ENCODE data around the gene TYSND1.
"Not testable (repeated sequence)": the region's sequence is repeated elsewhere in the genome, so short reads cannot be mapped to it uniquely, and the experiment has no call there.

The TYSND1 gene

GRCh38 chr10:70146489-70147258, at the start of gene TYSND1:
TSS of gene TYSND1 (minus strand) at chr10:70146700. CDS start at chr10:70146586, 114 bp downstream.
- peak; percentile 84 for DNase-seq (ENCODE audit: low read depth)

GRCh38 chr10:70193391-70193844, 46.9 kb upstream of the TYSND1 start:
- no peak for DNase-seq (ENCODE audit: low read depth)

- no peak for DNase-seq (ENCODE audit: low read depth)
Measured at GRCh38 chr10:70192326-70192968, 45.9 kb upstream of the TYSND1 start.

GRCh38 chr10:70191972-70192305, 45.4 kb upstream of the TYSND1 start:
- DNase-seq (ENCODE audit: low read depth) = no peak

- DNase-seq (ENCODE audit: low read depth) = no peak
Measured at GRCh38 chr10:70191161-70191971, 44.9 kb upstream of the TYSND1 start.

GRCh38 chr10:70190581-70190980, 44.1 kb upstream of the TYSND1 start:
- no peak for DNase-seq (ENCODE audit: low read depth)

GRCh38 chr10:70190102-70190501, 43.6 kb upstream of the TYSND1 start:
- DNase-seq (ENCODE audit: low read depth) = no peak

GRCh38 chr10:70188768-70189167, 42.3 kb upstream of the TYSND1 start:
- DNase-seq (ENCODE audit: low read depth) = no peak

GRCh38 chr10:70186571-70186970, 40.1 kb upstream of the TYSND1 start:
- DNase-seq (ENCODE audit: low read depth) = no peak

GRCh38 chr10:70186090-70186489, 39.6 kb upstream of the TYSND1 start:
- no peak for DNase-seq (ENCODE audit: low read depth)

- no peak for DNase-seq (ENCODE audit: low read depth)
Measured at GRCh38 chr10:70183304-70183703, 36.8 kb upstream of the TYSND1 start.

- DNase-seq (ENCODE audit: low read depth) = not testable (repeated sequence)
Measured at GRCh38 chr10:70179209-70179608, 32.7 kb upstream of the TYSND1 start.

- DNase-seq (ENCODE audit: low read depth) = no peak
Measured at GRCh38 chr10:70178139-70178725, 31.7 kb upstream of the TYSND1 start.

- no peak for DNase-seq (ENCODE audit: low read depth)
Measured at GRCh38 chr10:70176441-70176840, 29.9 kb upstream of the TYSND1 start.

- DNase-seq (ENCODE audit: low read depth) = no peak
Measured at GRCh38 chr10:70175516-70175915, 29.0 kb upstream of the TYSND1 start.

- DNase-seq (ENCODE audit: low read depth) = no peak
Measured at GRCh38 chr10:70174058-70174741, 27.7 kb upstream of the TYSND1 start.

GRCh38 chr10:70169649-70170364, 23.3 kb upstream of the TYSND1 start:
- DNase-seq (ENCODE audit: low read depth) = no peak

GRCh38 chr10:70169011-70169410, 22.5 kb upstream of the TYSND1 start:
- DNase-seq (ENCODE audit: low read depth) = no peak

GRCh38 chr10:70167246-70167645, 20.7 kb upstream of the TYSND1 start:
- no peak for DNase-seq (ENCODE audit: low read depth)

- DNase-seq (ENCODE audit: low read depth) = no peak
Measured at GRCh38 chr10:70166394-70166793, 19.9 kb upstream of the TYSND1 start.

GRCh38 chr10:70164163-70164562, 17.7 kb upstream of the TYSND1 start:
- DNase-seq (ENCODE audit: low read depth) = no peak

All from activated T-cell treated with anti-CD3 and anti-CD28 coated beads for 1 hour (primary cell).